GM21367 (cell line): ENCODE measurements around the gene TAF11L3.
"Not testable (repeated sequence)": the region's sequence is repeated elsewhere in the genome, so short reads cannot be mapped to it uniquely, and the experiment has no call there.

Experiments
- ATAC-seq: cut with Tn5 transposase; IDR thresholded peaks from one replicate; pipeline ENCODE4 v1.9.1; 2021; ENCODE audit not compliant: unreplicated experiment

Gene TAF11L3

GRCh38 chr5:17518067-17518466, at the start of gene TAF11L3:
TSS of gene TAF11L3 (plus strand) at chr5:17518367.
- not testable (repeated sequence) for ATAC-seq

GRCh38 chr5:17470064-17470463, 48.1 kb upstream of the TAF11L3 start:
- ATAC-seq = no peak

- not testable (repeated sequence) for ATAC-seq
Measured at GRCh38 chr5:17475064-17475463, 43.1 kb upstream of the TAF11L3 start.

- ATAC-seq = no peak
Measured at GRCh38 chr5:17477043-17477442, 41.1 kb upstream of the TAF11L3 start.

- no peak for ATAC-seq
Measured at GRCh38 chr5:17477573-17478265, 40.4 kb upstream of the TAF11L3 start.

GRCh38 chr5:17481378-17481777, 36.8 kb upstream of the TAF11L3 start:
- no peak for ATAC-seq

GRCh38 chr5:17482790-17483189, 35.4 kb upstream of the TAF11L3 start:
- ATAC-seq = no peak

GRCh38 chr5:17486464-17487173, 31.5 kb upstream of the TAF11L3 start:
- ATAC-seq = not testable (repeated sequence)

GRCh38 chr5:17487174-17487512, 31.0 kb upstream of the TAF11L3 start:
- no peak for ATAC-seq

GRCh38 chr5:17491257-17491656, 26.9 kb upstream of the TAF11L3 start:
- ATAC-seq = not testable (repeated sequence)

- ATAC-seq = no peak
Measured at GRCh38 chr5:17492770-17493169, 25.4 kb upstream of the TAF11L3 start.

- no peak for ATAC-seq
Measured at GRCh38 chr5:17497446-17497845, 20.7 kb upstream of the TAF11L3 start.

GRCh38 chr5:17497931-17498330, 20.2 kb upstream of the TAF11L3 start, which contains the start of gene TAF11L2:
TSS of gene TAF11L2 (plus strand) at chr5:17498231.
- ATAC-seq = not testable (repeated sequence)

GRCh38 chr5:17511775-17512325, 6.3 kb upstream of the TAF11L3 start:
- no peak for ATAC-seq

GRCh38 chr5:17517526-17517925, 641 bp upstream of the TAF11L3 start:
- ATAC-seq = not testable (repeated sequence)

GRCh38 chr5:17519508-17519907, 1.3 kb downstream of the TAF11L3 start:
- ATAC-seq = not testable (repeated sequence)

GRCh38 chr5:17521501-17521900, 3.3 kb downstream of the TAF11L3 start, which contains the start of gene TAF11L4:
TSS of gene TAF11L4 (plus strand) at chr5:17521801.
- ATAC-seq = not testable (repeated sequence)

GRCh38 chr5:17524935-17525334, 6.8 kb downstream of the TAF11L3 start, which contains the start of gene TAF11L5:
TSS of gene TAF11L5 (plus strand) at chr5:17525235.
- not testable (repeated sequence) for ATAC-seq

GRCh38 chr5:17526504-17526903, 8.3 kb downstream of the TAF11L3 start:
- not testable (repeated sequence) for ATAC-seq

- ATAC-seq = not testable (repeated sequence)
Measured at GRCh38 chr5:17528369-17528768, 10.2 kb downstream of the TAF11L3 start, which contains the start of gene TAF11L6. TSS of gene TAF11L6 (plus strand) at chr5:17528669.
